H54 (cell line): Measurements from ENCODE around the gene ARL14.

ENCODE experiments used
- DNase-seq: peaks from one replicate; pipeline ENCODE4 v3.0.0; 2011; ENCODE audit warnings: low spot score, mixed read lengths; ENCODE audit not compliant: insufficient read length
- FAIRE-seq: peaks from 3 replicates; lab custom pipeline; 2011; peaks lifted over from hg19 to GRCh38; lab: Jason Lieb, UNC
- POLR2A ChIP-seq: IDR thresholded peaks from 2 replicates; pipeline ENCODE4 v1.6.1; 2011; ENCODE audit warnings: low read depth, mild to moderate bottlenecking, low read length

The ARL14 gene

DNA sequence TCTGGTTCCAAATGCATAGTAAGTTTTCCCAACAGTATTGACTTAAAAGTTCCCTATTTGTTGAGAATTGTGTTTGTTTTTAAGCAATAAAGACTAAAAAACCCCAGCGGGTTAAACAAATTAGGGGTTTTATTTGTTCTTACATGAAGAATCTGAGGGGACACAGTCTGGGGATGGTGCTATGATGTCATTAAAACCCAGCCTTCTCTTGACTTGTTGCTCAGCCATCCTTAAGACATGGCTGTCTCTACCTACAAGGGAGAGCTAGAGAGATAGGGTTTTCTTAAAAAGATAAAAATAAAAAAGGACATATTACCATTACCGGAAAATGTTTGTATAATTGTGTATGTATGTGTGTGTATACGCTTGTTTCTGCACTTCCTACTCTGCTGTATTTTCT is 11.7 kb upstream of the ARL14 start:
- no peak for DNase-seq
- FAIRE-seq: no peak
- no peak for TF ChIP-seq POLR2A

GRCh38 chr3:160665784-160666526 is 11.0 kb upstream of the ARL14 start:
- TF ChIP-seq POLR2A: no peak
- DNase-seq (no peak), FAIRE-seq (peak; percentile 98)

GRCh38 chr3:160667452-160667851 is 9.5 kb upstream of the ARL14 start:
- FAIRE-seq (peak; percentile 100), DNase-seq (peak; percentile 33)
- TF ChIP-seq POLR2A: no peak

- no peak for TF ChIP-seq POLR2A
- FAIRE-seq (no peak), DNase-seq (no peak)
These were observed 8.5 kb upstream of the ARL14 start for GRCh38 chr3:160668454-160668853.

DNA sequence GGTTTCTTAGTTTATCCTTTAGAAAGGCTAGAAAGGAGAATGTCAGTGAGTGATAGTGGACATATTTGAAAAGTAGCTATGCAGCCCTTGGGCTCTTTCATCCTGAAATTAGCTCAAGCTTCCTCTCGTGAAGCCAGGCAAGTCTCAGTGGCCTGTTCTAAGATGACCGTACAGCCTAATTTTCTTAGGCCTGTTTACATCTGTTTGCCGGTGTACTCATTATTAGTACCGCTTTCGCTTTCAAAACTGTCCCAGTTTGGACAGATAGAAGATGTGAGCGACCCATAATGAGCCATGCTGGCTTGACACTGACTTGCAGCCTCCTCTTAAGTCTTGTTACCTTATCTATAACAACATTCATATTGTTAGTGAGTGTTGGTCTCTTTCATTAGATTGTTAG is 5.7 kb upstream of the ARL14 start:
- FAIRE-seq: no peak
- no peak for DNase-seq
- TF ChIP-seq POLR2A: no peak

DNA sequence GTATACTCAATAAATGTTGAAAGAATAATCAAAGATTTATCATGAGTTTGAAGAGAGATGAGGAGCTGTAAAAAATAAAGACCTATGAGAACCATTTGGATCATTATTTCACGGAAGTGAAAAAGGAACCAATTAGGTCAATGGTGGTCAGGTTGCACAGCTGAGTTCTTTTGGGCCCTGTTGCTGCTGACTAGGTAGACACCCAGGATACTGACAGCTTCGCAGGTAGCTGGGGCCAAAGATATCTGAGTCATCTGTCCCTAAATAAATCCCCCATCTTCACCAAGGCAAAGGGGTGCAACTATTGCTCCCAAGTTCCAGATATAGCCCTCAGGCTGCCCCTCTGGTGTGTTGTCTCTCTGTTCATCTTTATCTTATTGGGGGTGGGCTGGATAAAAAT is 5.0 kb upstream of the ARL14 start:
- no peak for TF ChIP-seq POLR2A
- no peak for FAIRE-seq

GRCh38 chr3:160673188-160673587 is 3.8 kb upstream of the ARL14 start:
- no peak for DNase-seq
- FAIRE-seq: no peak
- no peak for TF ChIP-seq POLR2A

More for the DNA sequence above, 5.0 kb upstream of the ARL14 start:
- DNase-seq: no peak

DNA sequence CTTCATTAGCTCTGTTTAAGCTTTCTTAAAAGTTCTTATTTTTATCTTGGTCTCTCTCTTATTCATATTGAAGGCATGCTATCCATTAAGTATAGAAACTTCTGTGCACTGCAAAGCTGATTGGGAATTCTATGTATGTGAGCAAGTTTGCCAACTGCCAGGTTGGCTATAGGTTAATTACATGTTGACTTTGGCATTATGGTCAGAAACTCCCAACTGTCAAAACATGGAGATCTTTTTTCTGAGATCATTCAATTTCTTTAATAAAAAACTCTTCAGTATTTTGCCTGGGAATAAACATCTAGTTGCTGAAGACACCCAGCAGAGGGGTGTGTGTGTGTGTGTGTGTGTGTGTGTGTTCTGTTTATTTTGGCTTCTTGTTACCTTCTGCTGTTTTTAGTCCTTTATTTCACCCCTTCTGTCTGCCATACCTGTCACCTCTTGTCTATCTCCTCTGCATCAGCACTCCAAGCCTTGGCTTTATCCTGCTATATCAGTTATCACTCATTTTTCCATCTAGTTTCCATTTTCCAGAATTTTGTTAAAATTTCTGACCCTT is 1.3 kb upstream of the ARL14 start:
- FAIRE-seq: no peak
- no peak for TF ChIP-seq POLR2A
- no peak for DNase-seq

DNA sequence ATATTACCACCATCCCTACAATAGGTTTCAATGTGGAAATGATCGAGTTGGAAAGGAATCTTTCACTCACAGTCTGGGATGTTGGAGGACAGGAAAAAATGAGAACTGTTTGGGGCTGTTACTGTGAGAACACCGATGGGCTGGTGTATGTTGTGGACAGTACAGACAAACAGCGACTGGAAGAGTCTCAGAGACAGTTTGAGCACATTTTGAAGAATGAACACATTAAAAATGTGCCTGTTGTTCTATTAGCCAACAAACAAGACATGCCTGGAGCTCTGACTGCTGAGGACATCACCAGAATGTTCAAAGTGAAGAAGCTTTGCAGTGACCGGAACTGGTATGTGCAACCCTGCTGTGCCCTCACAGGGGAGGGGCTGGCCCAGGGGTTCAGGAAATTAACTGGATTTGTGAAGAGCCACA is 510 bp downstream of the ARL14 start:
- no peak for DNase-seq
- peak; percentile 72 for FAIRE-seq

GRCh38 chr3:160678292-160678842 is 1.4 kb downstream of the ARL14 start:
- no peak for TF ChIP-seq POLR2A
- DNase-seq: no peak
- no peak for FAIRE-seq

More for the DNA sequence above, 510 bp downstream of the ARL14 start:
- no peak for TF ChIP-seq POLR2A

DNA sequence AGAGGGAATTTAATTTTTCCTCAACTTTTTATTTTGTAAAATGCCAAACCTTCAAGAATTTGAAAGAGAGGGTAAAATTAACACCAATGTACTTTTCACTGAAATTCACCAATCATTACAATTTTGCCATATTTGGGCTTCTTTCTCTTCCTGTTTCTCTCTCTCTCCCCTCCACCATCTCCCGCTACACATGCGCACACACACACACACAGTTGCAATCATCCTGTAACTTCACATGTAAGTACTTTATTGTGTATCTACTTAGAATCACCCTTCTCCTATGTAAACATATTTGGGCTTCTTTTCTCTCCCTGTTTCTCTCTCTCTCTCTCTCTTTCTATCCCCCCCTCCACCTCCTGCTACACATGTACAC is 7.4 kb downstream of the ARL14 start:
- DNase-seq: no peak
- FAIRE-seq: no peak
- TF ChIP-seq POLR2A: no peak

DNA sequence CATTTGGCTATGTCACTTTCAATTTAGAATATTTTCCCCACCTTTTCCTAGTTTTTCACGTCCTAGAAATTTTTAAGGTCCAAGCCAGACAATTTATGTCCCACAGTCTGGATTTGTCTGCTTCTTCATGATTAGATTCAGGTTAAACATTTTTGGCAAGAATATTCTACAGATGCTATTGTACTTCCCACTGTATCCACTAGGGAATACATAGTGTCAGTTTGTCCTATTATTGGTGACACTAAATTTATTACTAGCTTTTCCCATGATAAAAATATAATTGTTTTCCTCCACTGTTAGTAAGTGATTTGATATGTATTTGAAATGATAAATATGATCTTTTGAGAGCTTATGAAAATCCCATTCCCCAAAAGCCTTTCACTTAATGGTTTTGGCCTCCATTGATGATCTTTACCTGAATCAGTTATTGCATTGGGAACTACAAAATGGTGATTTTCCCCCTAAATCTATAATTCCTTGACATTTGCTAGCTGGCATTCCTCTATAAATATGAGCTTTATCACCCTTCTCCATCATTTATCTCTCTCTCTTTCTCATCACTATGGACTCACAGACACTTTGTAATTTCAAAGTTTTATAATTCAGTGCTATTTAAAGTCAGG is 8.3 kb downstream of the ARL14 start:
- no peak for DNase-seq
- FAIRE-seq: peak; percentile 70
- no peak for TF ChIP-seq POLR2A

DNA sequence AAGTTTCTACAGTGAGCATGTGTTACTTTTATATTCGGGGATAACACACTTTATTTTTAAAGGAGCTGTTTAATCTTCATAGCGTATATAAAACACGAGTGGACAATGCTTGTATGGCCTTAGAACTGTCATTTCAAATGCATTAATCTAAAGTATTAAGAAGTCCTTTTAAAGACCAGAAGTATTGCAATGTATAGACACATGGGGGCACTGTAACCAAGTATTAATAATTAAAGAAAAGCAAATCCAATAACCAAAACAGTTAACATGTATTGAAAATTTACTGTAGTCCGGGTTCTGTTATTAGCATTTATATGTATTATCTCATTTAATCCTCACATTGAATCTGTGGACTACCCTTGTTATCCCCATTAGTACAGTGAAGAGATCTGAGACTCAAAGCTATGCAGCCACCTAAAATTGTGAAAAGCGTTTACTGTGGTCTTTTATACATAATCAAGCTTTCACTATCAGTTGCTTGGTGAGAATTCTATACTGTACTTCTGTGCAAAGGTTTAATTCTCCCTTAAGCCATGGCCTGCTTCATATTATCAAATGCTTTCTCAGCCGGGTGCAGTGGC is 10.1 kb downstream of the ARL14 start:
- no peak for DNase-seq

DNA sequence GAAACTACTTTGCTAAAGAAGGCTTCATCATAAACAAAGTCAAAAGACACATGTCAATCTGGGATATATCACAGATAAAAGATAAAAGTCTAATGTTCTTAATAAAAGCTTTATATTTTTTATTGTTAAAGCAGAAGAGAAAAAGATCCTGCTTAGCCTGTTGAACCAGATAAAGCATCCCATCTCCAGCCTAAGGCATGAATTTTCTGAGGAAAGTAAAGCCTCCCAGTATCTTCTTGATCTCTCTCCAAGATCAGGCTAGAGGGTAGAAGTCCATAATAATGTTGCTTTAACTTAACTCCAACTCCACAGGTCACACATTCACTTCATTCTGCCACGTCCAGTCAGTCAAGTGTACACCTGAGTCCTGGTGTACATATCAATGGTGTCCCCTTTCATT is 14.2 kb downstream of the ARL14 start:
- no peak for TF ChIP-seq POLR2A
- FAIRE-seq: no peak
- no peak for DNase-seq

More for the DNA sequence above, 10.1 kb downstream of the ARL14 start:
- TF ChIP-seq POLR2A: no peak
- FAIRE-seq: peak; percentile 23

GRCh38 chr3:160691962-160692361 is 15.0 kb downstream of the ARL14 start:
- FAIRE-seq (no peak), DNase-seq (no peak)
- TF ChIP-seq POLR2A: no peak
